HG02678 (cell line): ENCODE results near the gene ASTN2.
"Not testable (repeated sequence)": the region's sequence is repeated elsewhere in the genome, so short reads cannot be mapped to it uniquely, and the experiment has no call there.

Experiments used
- ATAC-seq: cut with Tn5 transposase; IDR thresholded peaks from one replicate; pipeline ENCODE4 v1.9.1; 2021; ENCODE audit warnings: mild to moderate bottlenecking, moderate library complexity; ENCODE audit not compliant: unreplicated experiment

The ASTN2 gene

GRCh38 chr9:116476935-116477381 is 937.9 kb downstream of the ASTN2 start:
- ATAC-seq: no peak

GRCh38 chr9:116476002-116476401 is 938.9 kb downstream of the ASTN2 start:
- ATAC-seq: no peak

GRCh38 chr9:116475201-116475600 is 939.7 kb downstream of the ASTN2 start:
- no peak for ATAC-seq

GRCh38 chr9:116471944-116472506 is 942.8 kb downstream of the ASTN2 start:
- no peak for ATAC-seq

GRCh38 chr9:116471093-116471906 is 943.6 kb downstream of the ASTN2 start:
- ATAC-seq: no peak

GRCh38 chr9:116468793-116469527 is 945.9 kb downstream of the ASTN2 start:
- no peak for ATAC-seq

- ATAC-seq: no peak
Observed at GRCh38 chr9:116468369-116468768, 946.5 kb downstream of the ASTN2 start.

GRCh38 chr9:116467740-116468351 is 947.0 kb downstream of the ASTN2 start:
- ATAC-seq: no peak

GRCh38 chr9:116466271-116467235 is 948.3 kb downstream of the ASTN2 start:
- no peak for ATAC-seq

- ATAC-seq: no peak
Observed at GRCh38 chr9:116465576-116466270, 949.1 kb downstream of the ASTN2 start.

GRCh38 chr9:116464987-116465571 is 949.8 kb downstream of the ASTN2 start:
- no peak for ATAC-seq

- ATAC-seq: no peak
Observed at GRCh38 chr9:116464423-116464822, 950.4 kb downstream of the ASTN2 start.

GRCh38 chr9:116461632-116462031 is 953.2 kb downstream of the ASTN2 start:
- no peak for ATAC-seq

- no peak for ATAC-seq
Observed at GRCh38 chr9:116460026-116460425, 954.8 kb downstream of the ASTN2 start.

- no peak for ATAC-seq
Observed at GRCh38 chr9:116459576-116459975, 955.3 kb downstream of the ASTN2 start.

GRCh38 chr9:116456490-116457088 is 958.3 kb downstream of the ASTN2 start:
- no peak for ATAC-seq

GRCh38 chr9:116454539-116454938 is 960.3 kb downstream of the ASTN2 start:
- not testable (repeated sequence) for ATAC-seq

- no peak for ATAC-seq
Observed at GRCh38 chr9:116453785-116454184, 961.1 kb downstream of the ASTN2 start.

- no peak for ATAC-seq
Observed at GRCh38 chr9:116452634-116453033, 962.2 kb downstream of the ASTN2 start.
